ENCODE results near the gene ANKRD29. TPM values are rescaled to one million over a fixed set of nuclear protein-coding genes. Genes with fewer than 3 reads are reported as not detected.

Gene ANKRD29
- total and polyA plus RNA-seq, 10 of the 15 experiments (the other 5 are each of a cell fraction or from before 2014, with no cell fraction given): 0.53 to 9.2 (median 1.6) TPM

DNA sequence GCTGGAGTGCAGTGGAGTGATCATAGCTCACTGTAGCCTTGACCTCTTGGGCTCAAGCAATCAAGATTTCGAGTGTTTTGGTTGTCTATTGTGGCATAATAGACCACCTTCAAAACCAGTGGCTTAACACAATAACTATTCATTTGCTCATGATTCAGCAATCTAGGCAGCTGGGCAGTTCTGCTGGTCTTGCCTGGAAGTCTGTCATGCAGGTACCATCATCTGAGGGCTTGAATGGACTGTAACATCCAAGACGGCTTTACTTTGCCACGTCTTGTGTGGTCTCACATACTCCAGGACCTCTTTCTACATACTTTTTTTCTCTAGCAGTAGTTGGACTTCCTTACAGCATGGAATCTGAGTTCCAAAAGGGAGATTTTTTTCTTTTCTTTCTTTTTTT lies 13.2 kb upstream of the ANKRD29 start (continued):
- TF ChIP-seq RAD21 (IDR thresholded peaks at IDR 0.05; ENCODE audit: insufficient read depth, low read depth, low read length) (no peak), PML (IDR thresholded peaks at IDR 0.05; ENCODE audit: low read length) (no peak), TCF7 (IDR thresholded peaks at IDR 0.05; ENCODE audit: borderline replicate concordance) (no peak), KDM1A (IDR thresholded peaks at IDR 0.05; ENCODE audit: borderline replicate concordance) (no peak)
- TF ChIP-seq, protein P1, sequence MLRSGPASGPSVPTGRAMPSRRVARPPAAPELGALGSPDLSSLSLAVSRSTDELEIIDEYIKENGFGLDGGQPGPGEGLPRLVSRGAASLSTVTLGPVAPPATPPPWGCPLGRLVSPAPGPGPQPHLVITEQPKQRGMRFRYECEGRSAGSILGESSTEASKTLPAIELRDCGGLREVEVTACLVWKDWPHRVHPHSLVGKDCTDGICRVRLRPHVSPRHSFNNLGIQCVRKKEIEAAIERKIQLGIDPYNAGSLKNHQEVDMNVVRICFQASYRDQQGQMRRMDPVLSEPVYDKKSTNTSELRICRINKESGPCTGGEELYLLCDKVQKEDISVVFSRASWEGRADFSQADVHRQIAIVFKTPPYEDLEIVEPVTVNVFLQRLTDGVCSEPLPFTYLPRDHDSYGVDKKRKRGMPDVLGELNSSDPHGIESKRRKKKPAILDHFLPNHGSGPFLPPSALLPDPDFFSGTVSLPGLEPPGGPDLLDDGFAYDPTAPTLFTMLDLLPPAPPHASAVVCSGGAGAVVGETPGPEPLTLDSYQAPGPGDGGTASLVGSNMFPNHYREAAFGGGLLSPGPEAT (IDR thresholded peaks at IDR 0.05; ENCODE audit: low read depth): no peak
- TF ChIP-seq, protein P2, sequence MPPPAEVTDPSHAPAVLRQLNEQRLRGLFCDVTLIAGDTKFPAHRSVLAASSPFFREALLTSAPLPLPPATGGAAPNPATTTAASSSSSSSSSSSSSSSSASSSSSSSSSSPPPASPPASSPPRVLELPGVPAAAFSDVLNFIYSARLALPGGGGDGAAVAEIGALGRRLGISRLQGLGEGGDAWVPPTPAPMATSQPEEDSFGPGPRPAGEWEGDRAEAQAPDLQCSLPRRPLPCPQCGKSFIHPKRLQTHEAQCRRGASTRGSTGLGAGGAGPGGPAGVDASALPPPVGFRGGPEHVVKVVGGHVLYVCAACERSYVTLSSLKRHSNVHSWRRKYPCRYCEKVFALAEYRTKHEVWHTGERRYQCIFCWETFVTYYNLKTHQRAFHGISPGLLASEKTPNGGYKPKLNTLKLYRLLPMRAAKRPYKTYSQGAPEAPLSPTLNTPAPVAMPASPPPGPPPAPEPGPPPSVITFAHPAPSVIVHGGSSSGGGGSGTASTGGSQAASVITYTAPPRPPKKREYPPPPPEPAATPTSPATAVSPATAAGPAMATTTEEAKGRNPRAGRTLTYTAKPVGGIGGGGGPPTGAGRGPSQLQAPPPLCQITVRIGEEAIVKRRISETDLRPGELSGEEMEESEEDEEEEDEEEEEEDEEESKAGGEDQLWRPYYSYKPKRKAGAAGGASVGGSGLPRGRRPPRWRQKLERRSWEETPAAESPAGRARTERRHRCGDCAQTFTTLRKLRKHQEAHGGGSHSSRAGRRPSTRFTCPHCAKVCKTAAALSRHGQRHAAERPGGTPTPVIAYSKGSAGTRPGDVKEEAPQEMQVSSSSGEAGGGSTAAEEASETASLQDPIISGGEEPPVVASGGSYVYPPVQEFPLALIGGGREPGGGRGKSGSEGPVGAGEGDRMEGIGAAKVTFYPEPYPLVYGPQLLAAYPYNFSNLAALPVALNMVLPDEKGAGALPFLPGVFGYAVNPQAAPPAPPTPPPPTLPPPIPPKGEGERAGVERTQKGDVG (CRISPR knock-in tag; IDR thresholded peaks at IDR 0.05): no peak

DNA sequence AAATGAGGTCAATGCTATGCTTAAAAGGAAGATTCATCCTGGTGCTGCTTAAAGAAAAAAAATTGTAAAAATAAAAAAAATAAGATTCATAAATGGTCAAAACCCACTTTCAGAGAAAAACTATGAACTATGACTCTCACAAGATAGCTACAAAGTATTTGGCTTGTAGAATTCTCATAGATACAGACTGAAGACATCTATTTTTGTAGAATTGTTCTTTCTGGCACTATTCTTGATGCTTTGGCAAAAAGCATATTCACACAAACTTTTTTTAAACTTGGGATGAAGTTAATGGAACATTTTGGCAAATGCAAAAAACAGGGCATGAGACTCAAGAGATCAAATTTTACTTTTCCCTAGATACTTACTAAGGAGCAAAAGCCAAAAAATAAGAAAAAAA lies 12.5 kb upstream of the ANKRD29 start:
- ChIA-PET SMC1A (ENCODE audit: uncharacterized antibody, unreplicated experiment) (interaction anchor here (1.0 kb wide), 1 partner anchor 58 kb away, joined by 3 read pairs; no protein-coding TSS in a partner anchor), CTCF (interaction anchor here (1.1 to 1.6 kb wide), 2 partner anchors 10 to 30 kb away, joined by 3 to 4 read pairs; no protein-coding TSS in a partner anchor), POLR2A (no interaction called here), RAD21 (ENCODE audit: unreplicated experiment) (no interaction called here)
- DNase-seq (ENCODE audit: low read depth, low spot score) (no peak), FAIRE-seq (no peak), ATAC-seq (no peak)
- no peak for TF ChIP-seq SREBF2 (IDR thresholded peaks at IDR 0.05; ENCODE audit: low read length)
- no peak for TF ChIP-seq RBBP5 (conservative IDR thresholded peaks at IDR 0.05)
- no peak for TF ChIP-seq CREM (IDR thresholded peaks at IDR 0.05; ENCODE audit: low read depth)
- no peak for TF ChIP-seq BHLHE40 (IDR thresholded peaks at IDR 0.05; ENCODE audit: borderline replicate concordance in 1 of 2, low read depth in 2 of 2, low read length in 1 of 2)
- in situ Hi-C loops (cut with MboI) (no loop called here), intact Hi-C loops (cut with micrococcal nuclease; ENCODE audit: unreplicated experiment) (no loop called here)
- no TSS peak for BruUV-seq (replicated peaks)
- no peak overlapping the region for H3K27ac ChIP-seq (ENCODE audit: control insufficient read depth, insufficient read depth)
- no peaks in the 10 kb centered on the region; a peak in 1 of 4 replicates for H3K27me3 ChIP-seq (replicated peaks in 1 of 2; ENCODE audit: control insufficient read depth in 2 of 2, insufficient read depth in 2 of 2, low read length in 1 of 2)
- no peak overlapping the region for H3K9ac ChIP-seq (ENCODE audit: control insufficient read depth, insufficient read depth, low read length)
- no peaks in the 10 kb centered on the region for H3K79me2 ChIP-seq (ENCODE audit: control insufficient read depth, insufficient read depth, low read length)
- no peaks in the 10 kb centered on the region for H4K20me1 ChIP-seq (ENCODE audit: control insufficient read depth, insufficient read depth)
- no peaks in the 10 kb centered on the region for H3K36me3 ChIP-seq (ENCODE audit: control insufficient read depth in 2 of 2, insufficient read depth in 2 of 2, low read length in 1 of 2)
- H3K4me2 ChIP-seq (ENCODE audit: control insufficient read depth, insufficient read depth): no peak overlapping the region
- H3K4me3 ChIP-seq: no peak overlapping the region
- H2AFZ ChIP-seq (ENCODE audit: control insufficient read depth, low read depth, low read length): no peak overlapping the region
- H3K9me3 ChIP-seq (replicated peaks; ENCODE audit: control insufficient read depth, insufficient read depth, low read length): no peaks in the 10 kb centered on the region
- no peaks in the 10 kb centered on the region for H3K4me1 ChIP-seq (ENCODE audit: control insufficient read depth, insufficient read depth, low read length)
